A172 (cell line): ENCODE data around the gene ERRFI1. TPM values are rescaled to one million over a fixed set of nuclear protein-coding genes. Genes with fewer than 3 reads are reported as not detected.
"Not testable (repeated sequence)": the region's sequence is repeated elsewhere in the genome, so short reads cannot be mapped to it uniquely, and the experiment has no call there.

Experiments used
- DNase-seq: peaks from one replicate; pipeline ENCODE4 v3.0.0-alpha.2; 2015; ENCODE audit warnings: low spot score
- total RNA-seq: library from RNA; depleted of rRNA; stranded (reverse); fragments of >200 nt; shearing (Covaris generic); gene quantifications from 2 replicates; pipeline ENCODE4 v1.2.3, GENCODE V29; 2014; rRNA removed

The ERRFI1 gene
- total RNA-seq, 1 experiment from 2014 or later = 100 TPM

DNA sequence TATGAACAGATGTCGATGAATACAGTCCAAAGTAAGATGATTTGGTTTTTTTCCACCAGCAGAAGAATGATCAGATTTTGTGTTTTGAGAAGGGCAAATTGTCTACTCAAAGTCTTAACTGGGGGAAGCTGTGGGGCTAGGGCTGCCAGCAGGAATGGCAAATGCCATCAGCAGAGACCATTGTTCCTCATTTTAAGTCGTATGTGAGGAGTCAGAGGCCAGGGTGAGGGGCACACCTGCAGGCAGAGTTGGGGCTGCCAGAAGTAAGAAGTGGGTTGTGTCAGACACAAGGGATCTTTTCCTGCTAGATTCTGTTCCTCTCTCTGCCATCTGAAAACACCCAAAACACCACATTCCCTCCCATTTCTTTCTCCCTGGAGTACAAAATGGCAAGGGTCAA is 55.9 kb downstream of the ERRFI1 start:
- DNase-seq = no peak

DNA sequence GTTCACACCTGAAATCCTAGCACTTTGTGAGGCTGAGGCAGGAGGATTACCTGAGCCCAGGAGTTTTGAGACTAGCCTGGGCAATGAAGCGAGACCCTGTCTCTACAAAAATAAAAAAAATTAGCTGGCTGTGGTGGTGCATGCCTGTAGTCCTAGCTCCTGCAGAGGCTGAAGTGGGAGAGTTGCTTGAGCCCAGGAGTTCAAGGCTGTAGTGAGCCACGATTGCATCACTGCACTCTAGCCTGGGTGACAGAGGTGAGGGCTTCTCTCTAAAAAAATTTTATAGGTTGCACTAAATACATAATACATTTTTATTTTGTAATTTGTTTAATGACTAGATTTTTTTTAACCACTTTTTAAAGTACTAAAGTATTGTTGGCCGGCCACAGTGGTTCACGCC is 58.5 kb downstream of the ERRFI1 start:
- no peak for DNase-seq

DNA sequence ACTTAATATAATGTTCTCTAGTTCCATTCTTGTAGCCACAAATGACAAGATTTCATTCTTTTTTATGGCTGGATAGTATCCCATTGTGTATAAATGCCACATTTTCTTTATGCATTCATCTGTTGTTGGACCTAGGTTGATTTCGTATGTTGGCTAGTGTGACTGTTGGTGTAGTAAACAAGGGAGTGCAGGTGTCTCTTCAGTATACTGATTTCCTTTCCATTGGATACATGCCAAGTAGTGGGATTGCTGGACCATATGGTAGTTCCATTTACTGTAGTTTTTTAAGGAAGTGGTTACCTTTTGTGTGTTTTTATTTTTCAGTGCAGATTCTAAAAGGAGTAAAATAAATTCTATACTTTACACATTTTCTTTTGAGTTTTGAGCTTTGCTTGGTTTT is 58.9 kb downstream of the ERRFI1 start:
- DNase-seq = no peak

DNA sequence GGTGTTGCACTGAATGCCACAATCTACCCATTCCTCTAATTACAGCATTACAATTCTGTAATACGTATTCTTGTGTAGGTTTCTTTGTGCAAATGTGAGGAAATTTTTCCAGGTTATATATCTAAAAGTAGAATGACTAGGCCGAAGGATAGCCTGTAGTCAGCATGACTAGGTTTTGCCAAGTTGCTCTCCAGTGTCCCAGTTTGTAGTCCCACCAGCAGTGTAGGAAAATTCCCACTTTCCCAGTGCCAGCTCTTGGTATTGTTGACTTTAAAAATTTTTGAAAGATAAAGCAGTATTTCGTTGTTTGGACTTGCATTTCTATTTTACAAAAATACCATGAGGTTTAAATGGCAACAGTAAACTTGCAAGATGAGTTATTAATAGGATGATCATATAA is 61.6 kb downstream of the ERRFI1 start:
- DNase-seq = no peak

DNA sequence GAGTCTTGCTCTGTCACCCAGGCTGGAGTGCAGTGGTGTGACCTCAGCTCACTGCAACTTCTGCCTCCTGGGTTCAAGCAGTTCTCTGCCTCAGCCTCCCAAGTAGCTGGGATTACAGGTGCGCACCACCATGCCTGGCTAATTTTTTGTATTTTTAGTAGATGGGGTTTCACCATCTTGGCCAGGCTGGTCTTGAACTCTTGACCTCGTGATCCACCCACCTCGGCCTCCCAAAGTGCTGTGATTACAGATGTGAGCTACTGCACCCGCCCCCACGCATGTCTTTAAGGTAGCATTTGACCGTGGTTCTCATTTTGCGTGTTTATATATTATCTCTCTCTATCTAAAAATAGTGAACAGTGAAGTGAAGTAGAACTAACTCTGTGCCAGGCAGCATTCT is 62.3 kb downstream of the ERRFI1 start:
- not testable (repeated sequence) for DNase-seq

DNA sequence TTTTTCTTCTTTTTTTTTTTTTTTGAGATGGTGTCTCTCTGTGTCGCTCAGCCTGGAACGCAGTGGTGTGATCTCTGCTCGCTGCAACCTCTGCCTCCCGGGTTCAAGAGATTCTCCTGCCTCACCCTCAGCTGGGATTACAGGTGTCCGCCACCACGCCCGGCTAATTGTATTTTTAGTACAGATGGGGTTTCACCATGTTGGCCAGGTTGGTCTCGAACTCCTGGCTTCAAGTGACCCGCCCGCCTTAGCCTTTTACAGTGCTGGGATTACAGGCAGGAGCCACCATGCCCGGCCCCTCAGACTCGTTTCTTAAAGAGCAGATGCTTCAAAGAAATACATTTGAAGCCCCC is 62.8 kb downstream of the ERRFI1 start:
- DNase-seq = not testable (repeated sequence)

DNA sequence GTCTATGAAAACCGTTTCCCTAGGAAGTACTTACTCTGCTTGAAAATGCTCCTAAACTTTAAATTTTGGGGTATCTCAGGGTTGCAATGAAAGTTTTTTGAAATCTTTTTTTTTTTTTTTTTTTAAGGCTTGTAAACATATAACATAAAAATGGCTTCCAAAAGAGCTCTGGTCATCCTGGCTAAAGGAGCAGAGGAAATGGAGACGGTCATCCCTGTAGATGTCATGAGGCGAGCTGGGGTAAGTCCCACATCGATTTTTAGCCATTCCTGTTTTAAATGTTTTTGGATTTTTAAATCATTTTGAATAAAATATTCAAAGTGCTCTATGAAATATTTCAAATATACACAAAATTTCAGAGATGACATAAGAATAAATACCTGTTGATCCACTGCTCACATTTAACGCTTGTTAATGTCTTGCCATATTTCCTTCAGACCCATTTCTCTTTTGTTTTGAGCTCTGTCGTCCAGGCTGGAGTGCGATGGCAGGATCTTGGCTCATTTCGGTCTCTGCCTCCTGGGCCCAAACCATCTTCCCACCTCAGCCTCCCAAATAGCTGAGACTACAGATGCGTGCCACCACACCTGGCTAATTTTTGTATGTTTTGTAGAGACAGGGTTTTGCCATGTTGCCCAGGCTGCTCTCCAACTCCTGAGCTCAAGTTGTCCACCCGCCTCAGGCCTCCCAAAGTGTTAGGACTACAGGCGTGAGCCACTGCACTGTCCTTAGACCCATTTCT is 63.3 kb downstream of the ERRFI1 start:
- no peak for DNase-seq

DNA sequence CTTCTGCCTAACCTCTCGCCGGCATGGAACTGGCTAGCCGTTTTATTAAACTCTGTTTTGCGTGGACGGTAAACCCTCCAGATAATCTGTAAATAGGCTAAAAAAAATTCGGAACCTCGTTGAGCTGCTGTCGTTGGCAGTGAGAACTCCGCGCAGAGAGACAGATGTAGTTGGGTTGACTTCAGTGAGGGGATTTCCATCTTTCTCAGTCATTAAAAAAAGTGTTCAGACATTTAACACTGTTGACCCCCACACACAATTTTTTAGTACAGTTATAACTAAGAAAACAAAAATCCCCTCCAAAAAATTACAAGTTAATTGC is 64.1 kb downstream of the ERRFI1 start:
- DNase-seq = no peak

Other genes with a start within 250 kb of the ERRFI1 start
- 6.0 and 6.1 TPM in 2 replicates for gene PER3, start 242.0 kb downstream of the ERRFI1 start, total RNA-seq
- gene UTS2, start 173.2 kb downstream of the ERRFI1 start, total RNA-seq = not detected in 2 replicates
- gene TNFRSF9, start 85.5 kb downstream of the ERRFI1 start, total RNA-seq = 0.95 and 2.2 TPM in 2 replicates
- 242 and 359 TPM in 2 replicates for gene PARK7, start 64.6 kb downstream of the ERRFI1 start, total RNA-seq